HL-60 (cell line): ENCODE data around the gene PRKCE.

ENCODE experiments used
- DNase-seq, 2 experiments: peaks; one replicate each; pipeline ENCODE4 v3.0.0-alpha.2; 2010 to 2020; ENCODE audit warnings: low read depth in 1 of 2, low spot score in 1 of 2
- H3K27ac ChIP-seq: fragments of 250-450 bp; sonication (Bioruptor Pico); replicated peaks from 2 replicates; pipeline ENCODE4 v1.5.1; 2020; ENCODE audit warnings: mild to moderate bottlenecking, moderate library complexity
- H3K27me3 ChIP-seq: fragments of 250-450 bp; sonication (Bioruptor Pico); 2 replicates; pipeline ENCODE4 v1.5.1; 2021; ENCODE audit warnings: mild to moderate bottlenecking, moderate library complexity; ENCODE audit not compliant: insufficient read depth, poor library complexity, severe bottlenecking
- H3K4me3 ChIP-seq: replicated peaks from 2 replicates; pipeline ENCODE4 v1.5.1; 2011; ENCODE audit warnings: mild to moderate bottlenecking, control low read depth, low read length; ENCODE audit not compliant: insufficient read depth
- GABPA ChIP-seq: IDR thresholded peaks from 2 replicates; pipeline ENCODE4 v1.6.1; 2012; ENCODE audit warnings: low read depth
- POLR2AphosphoS5 ChIP-seq: IDR thresholded peaks from 2 replicates; pipeline ENCODE4 v1.6.1; 2012; ENCODE audit warnings: low read depth
- SPI1 ChIP-seq: IDR thresholded peaks from 2 replicates; pipeline ENCODE4 v1.6.1; 2012; ENCODE audit warnings: low read depth, mild to moderate bottlenecking, borderline replicate concordance
- TF ChIP-seq, protein P1 (sequence below): IDR thresholded peaks from 2 replicates; pipeline ENCODE4 v1.6.1; 2012; ENCODE audit warnings: low read depth; ENCODE audit not compliant: insufficient replicate concordance
- TF ChIP-seq, protein P2 (sequence below): IDR thresholded peaks from one replicate; pipeline ENCODE4 v1.5.1; 2011; ENCODE audit warnings: low read length, control low read depth, inconsistent platforms; ENCODE audit not compliant: insufficient read depth

The PRKCE gene

DNA sequence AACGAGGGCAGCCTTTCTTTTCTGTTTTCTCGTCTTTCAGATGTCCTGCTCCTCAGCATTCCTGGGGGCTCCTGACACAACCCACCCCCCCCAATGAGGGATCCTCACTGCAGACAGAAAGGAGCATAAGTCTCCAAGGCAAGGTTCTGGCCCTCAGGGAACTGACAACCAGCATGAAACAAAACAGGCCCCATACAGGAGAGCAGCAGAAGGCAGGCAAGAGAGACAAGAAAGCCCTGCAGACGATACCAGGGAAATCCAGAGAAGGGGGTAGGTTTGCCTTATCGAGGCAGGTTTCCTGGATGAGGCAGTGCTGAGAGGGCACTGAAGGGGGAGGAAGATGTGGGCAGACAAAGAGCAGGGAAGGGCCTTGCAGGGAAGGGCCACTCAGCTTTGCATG lies 541.9 kb downstream of the PRKCE start:
- no peak overlapping the region for H3K27ac ChIP-seq

DNA sequence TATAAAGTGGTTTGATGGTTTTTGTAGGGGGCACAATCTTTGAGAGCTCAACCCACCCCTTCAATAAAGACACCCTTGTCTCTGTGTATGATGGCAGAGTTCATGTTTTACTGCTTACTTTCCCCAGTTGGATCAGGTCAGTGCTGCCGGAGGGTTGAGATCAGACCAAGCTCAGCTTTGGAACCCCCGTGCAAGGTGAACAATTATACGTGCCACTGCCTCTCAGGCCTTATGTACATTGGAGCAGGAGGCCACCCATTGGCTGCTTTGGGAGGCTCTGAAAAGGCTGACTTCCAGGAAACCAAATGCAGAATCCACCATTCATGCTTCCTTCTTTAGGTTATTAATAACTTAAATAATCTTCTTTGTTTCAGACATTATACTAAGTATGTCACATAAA lies 542.4 kb downstream of the PRKCE start:
- TF ChIP-seq, protein P1, sequence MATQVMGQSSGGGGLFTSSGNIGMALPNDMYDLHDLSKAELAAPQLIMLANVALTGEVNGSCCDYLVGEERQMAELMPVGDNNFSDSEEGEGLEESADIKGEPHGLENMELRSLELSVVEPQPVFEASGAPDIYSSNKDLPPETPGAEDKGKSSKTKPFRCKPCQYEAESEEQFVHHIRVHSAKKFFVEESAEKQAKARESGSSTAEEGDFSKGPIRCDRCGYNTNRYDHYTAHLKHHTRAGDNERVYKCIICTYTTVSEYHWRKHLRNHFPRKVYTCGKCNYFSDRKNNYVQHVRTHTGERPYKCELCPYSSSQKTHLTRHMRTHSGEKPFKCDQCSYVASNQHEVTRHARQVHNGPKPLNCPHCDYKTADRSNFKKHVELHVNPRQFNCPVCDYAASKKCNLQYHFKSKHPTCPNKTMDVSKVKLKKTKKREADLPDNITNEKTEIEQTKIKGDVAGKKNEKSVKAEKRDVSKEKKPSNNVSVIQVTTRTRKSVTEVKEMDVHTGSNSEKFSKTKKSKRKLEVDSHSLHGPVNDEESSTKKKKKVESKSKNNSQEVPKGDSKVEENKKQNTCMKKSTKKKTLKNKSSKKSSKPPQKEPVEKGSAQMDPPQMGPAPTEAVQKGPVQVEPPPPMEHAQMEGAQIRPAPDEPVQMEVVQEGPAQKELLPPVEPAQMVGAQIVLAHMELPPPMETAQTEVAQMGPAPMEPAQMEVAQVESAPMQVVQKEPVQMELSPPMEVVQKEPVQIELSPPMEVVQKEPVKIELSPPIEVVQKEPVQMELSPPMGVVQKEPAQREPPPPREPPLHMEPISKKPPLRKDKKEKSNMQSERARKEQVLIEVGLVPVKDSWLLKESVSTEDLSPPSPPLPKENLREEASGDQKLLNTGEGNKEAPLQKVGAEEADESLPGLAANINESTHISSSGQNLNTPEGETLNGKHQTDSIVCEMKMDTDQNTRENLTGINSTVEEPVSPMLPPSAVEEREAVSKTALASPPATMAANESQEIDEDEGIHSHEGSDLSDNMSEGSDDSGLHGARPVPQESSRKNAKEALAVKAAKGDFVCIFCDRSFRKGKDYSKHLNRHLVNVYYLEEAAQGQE = no peak
- TF ChIP-seq SPI1 = no peak
- TF ChIP-seq GABPA = no peak
- TF ChIP-seq POLR2AphosphoS5 = no peak
- TF ChIP-seq, protein P2, sequence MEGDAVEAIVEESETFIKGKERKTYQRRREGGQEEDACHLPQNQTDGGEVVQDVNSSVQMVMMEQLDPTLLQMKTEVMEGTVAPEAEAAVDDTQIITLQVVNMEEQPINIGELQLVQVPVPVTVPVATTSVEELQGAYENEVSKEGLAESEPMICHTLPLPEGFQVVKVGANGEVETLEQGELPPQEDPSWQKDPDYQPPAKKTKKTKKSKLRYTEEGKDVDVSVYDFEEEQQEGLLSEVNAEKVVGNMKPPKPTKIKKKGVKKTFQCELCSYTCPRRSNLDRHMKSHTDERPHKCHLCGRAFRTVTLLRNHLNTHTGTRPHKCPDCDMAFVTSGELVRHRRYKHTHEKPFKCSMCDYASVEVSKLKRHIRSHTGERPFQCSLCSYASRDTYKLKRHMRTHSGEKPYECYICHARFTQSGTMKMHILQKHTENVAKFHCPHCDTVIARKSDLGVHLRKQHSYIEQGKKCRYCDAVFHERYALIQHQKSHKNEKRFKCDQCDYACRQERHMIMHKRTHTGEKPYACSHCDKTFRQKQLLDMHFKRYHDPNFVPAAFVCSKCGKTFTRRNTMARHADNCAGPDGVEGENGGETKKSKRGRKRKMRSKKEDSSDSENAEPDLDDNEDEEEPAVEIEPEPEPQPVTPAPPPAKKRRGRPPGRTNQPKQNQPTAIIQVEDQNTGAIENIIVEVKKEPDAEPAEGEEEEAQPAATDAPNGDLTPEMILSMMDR = no peak
- DNase-seq = no peak
- H3K4me3 ChIP-seq = no peak overlapping the region
- no peak overlapping the region for H3K27ac ChIP-seq
- no peaks in the 10 kb centered on the region for H3K27me3 ChIP-seq

More for the DNA sequence above, 541.9 kb downstream of the PRKCE start:
- H3K4me3 ChIP-seq = no peak overlapping the region
- no peak for DNase-seq
- no peaks in the 10 kb centered on the region for H3K27me3 ChIP-seq
- TF ChIP-seq SPI1 (no peak), GABPA (no peak), POLR2AphosphoS5 (no peak)
- TF ChIP-seq, protein P1 = no peak
- TF ChIP-seq, protein P2 = no peak

DNA sequence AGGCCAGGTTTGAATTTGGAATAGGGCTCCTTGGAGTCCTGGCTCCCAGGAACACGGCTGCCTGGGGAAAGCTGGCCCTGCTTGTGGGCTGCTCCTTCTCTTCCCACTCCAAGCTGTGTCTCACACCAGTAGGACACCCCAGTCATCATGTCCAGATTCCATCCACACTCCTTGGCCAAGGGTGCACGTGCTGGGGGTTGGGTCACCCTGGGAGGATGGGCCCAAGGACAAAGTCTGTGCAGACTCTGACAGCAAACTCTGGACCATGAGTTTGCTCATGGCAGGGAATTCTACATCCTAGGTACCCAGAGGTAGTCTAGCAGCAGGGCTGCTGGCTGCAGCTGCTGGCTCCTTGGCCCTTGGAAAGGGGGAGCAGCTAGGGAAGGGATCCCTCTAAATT lies 543.4 kb downstream of the PRKCE start:
- no peak for DNase-seq
- Histone ChIP-seq H3K27me3 (no peaks in the 10 kb centered on the region), H3K4me3 (no peak overlapping the region), H3K27ac (no peak overlapping the region)
- TF ChIP-seq, protein P2 = no peak
- TF ChIP-seq GABPA = no peak
- TF ChIP-seq, protein P1 = no peak
- TF ChIP-seq SPI1 = no peak
- TF ChIP-seq POLR2AphosphoS5 = no peak
